ENCODE measurements around the gene AKT1S1.
A peak's percentile ranks its signal among the peaks of the same experiment; 100 is the strongest.

Gene AKT1S1

GRCh38 chr19:49858088-49858985, 18.8 kb downstream of the AKT1S1 start:
- H3K36me3 Mint-ChIP-seq (ENCODE audit: low read depth): peaks cover 19% of the 10 kb centered on the region
- H3K4me3 Mint-ChIP-seq: no peak overlapping the region
- DNase-seq (no peak), ATAC-seq (no peak)
- H3K27me3 Mint-ChIP-seq: no peaks in the 10 kb centered on the region
- H3K4me1 Mint-ChIP-seq: peaks cover 5% of the 10 kb centered on the region
- H3K27ac Mint-ChIP-seq: no peak overlapping the region
- H3K9me3 Mint-ChIP-seq: no peaks in the 10 kb centered on the region

GRCh38 chr19:49857838-49858087, 19.4 kb downstream of the AKT1S1 start:
- ATAC-seq (no peak), DNase-seq (no peak)
- Mint-ChIP-seq H3K27me3 (no peaks in the 10 kb centered on the region), H3K9me3 (no peaks in the 10 kb centered on the region), H3K4me3 (no peak overlapping the region), H3K36me3 (ENCODE audit: low read depth) (peaks cover 18% of the 10 kb centered on the region), H3K4me1 (peaks cover 11% of the 10 kb centered on the region), H3K27ac (no peak overlapping the region)

- Mint-ChIP-seq H3K9me3 (no peaks in the 10 kb centered on the region), H3K4me3 (no peak overlapping the region), H3K36me3 (ENCODE audit: low read depth) (peaks cover 22% of the 10 kb centered on the region), H3K27me3 (no peaks in the 10 kb centered on the region), H3K4me1 (peaks cover 16% of the 10 kb centered on the region), H3K27ac (no peak overlapping the region)
- DNase-seq: no peak
- ATAC-seq: no peak
Measured at GRCh38 chr19:49857061-49857837, 19.9 kb downstream of the AKT1S1 start.

GRCh38 chr19:49856574-49857021, 20.6 kb downstream of the AKT1S1 start:
- Mint-ChIP-seq H3K27ac (no peak overlapping the region), H3K4me1 (peaks cover 21% of the 10 kb centered on the region), H3K36me3 (ENCODE audit: low read depth) (peaks cover 19% of the 10 kb centered on the region), H3K27me3 (no peaks in the 10 kb centered on the region), H3K9me3 (no peaks in the 10 kb centered on the region), H3K4me3 (no peak overlapping the region)
- ATAC-seq (no peak), DNase-seq (no peak)

- H3K36me3 Mint-ChIP-seq (ENCODE audit: low read depth): peaks cover 19% of the 10 kb centered on the region
- no peaks in the 10 kb centered on the region for H3K9me3 Mint-ChIP-seq
- H3K27me3 Mint-ChIP-seq: no peaks in the 10 kb centered on the region
- no peak for DNase-seq
- H3K4me1 Mint-ChIP-seq: peaks cover 21% of the 10 kb centered on the region
- no peak overlapping the region for H3K4me3 Mint-ChIP-seq
- H3K27ac Mint-ChIP-seq: peak overlapping the region; percentile 22
- ATAC-seq: no peak
Measured at GRCh38 chr19:49855676-49856573, 21.2 kb downstream of the AKT1S1 start.

GRCh38 chr19:49855277-49855675, 21.9 kb downstream of the AKT1S1 start:
- Mint-ChIP-seq H3K27ac (peak overlapping the region; percentile 22), H3K27me3 (no peaks in the 10 kb centered on the region), H3K4me3 (no peak overlapping the region), H3K9me3 (no peaks in the 10 kb centered on the region), H3K36me3 (ENCODE audit: low read depth) (peaks cover 18% of the 10 kb centered on the region), H3K4me1 (peaks cover 26% of the 10 kb centered on the region)
- DNase-seq: no peak
- no peak for ATAC-seq

GRCh38 chr19:49854378-49855263, 22.5 kb downstream of the AKT1S1 start:
- Mint-ChIP-seq H3K36me3 (ENCODE audit: low read depth) (peaks cover 15% of the 10 kb centered on the region), H3K4me3 (no peak overlapping the region), H3K27ac (no peak overlapping the region), H3K9me3 (peaks cover 5% of the 10 kb centered on the region), H3K27me3 (no peaks in the 10 kb centered on the region), H3K4me1 (peaks cover 32% of the 10 kb centered on the region)
- no peak for DNase-seq
- no peak for ATAC-seq

- DNase-seq: no peak
- H3K27me3 Mint-ChIP-seq: no peaks in the 10 kb centered on the region
- no peak overlapping the region for H3K4me3 Mint-ChIP-seq
- peaks cover 16% of the 10 kb centered on the region for H3K36me3 Mint-ChIP-seq (ENCODE audit: low read depth)
- H3K27ac Mint-ChIP-seq: no peak overlapping the region
- ATAC-seq: no peak
- peaks cover 9% of the 10 kb centered on the region for H3K9me3 Mint-ChIP-seq
- peaks cover 38% of the 10 kb centered on the region for H3K4me1 Mint-ChIP-seq
Measured at GRCh38 chr19:49853852-49854377, 23.2 kb downstream of the AKT1S1 start.

GRCh38 chr19:49852631-49853126, 24.5 kb downstream of the AKT1S1 start:
- ATAC-seq: no peak
- no peak for DNase-seq

GRCh38 chr19:49851456-49852259, 25.5 kb downstream of the AKT1S1 start:
- peak overlapping the region; percentile 75 for H3K27ac Mint-ChIP-seq
- H3K36me3 Mint-ChIP-seq (ENCODE audit: low read depth): peaks cover 12% of the 10 kb centered on the region
- peaks cover 9% of the 10 kb centered on the region for H3K9me3 Mint-ChIP-seq
- H3K4me1 Mint-ChIP-seq: peaks cover 49% of the 10 kb centered on the region
- no peak for ATAC-seq
- H3K4me3 Mint-ChIP-seq: peak overlapping the region; percentile 79
- no peak for DNase-seq
- no peaks in the 10 kb centered on the region for H3K27me3 Mint-ChIP-seq

More at GRCh38 chr19:49852631-49853126, 24.5 kb downstream of the AKT1S1 start:
- peaks cover 15% of the 10 kb centered on the region for H3K36me3 Mint-ChIP-seq (ENCODE audit: low read depth)
- H3K27ac Mint-ChIP-seq: peak overlapping the region; percentile 75
- peaks cover 9% of the 10 kb centered on the region for H3K9me3 Mint-ChIP-seq
- H3K27me3 Mint-ChIP-seq: no peaks in the 10 kb centered on the region
- H3K4me3 Mint-ChIP-seq: peak overlapping the region; percentile 79
- peaks cover 49% of the 10 kb centered on the region for H3K4me1 Mint-ChIP-seq

GRCh38 chr19:49850487-49851342, 26.4 kb downstream of the AKT1S1 start, which contains the start of gene PTOV1:
Gene PTOV1, plus strand, starts transcription at chr19:49851159.
- H3K36me3 Mint-ChIP-seq (ENCODE audit: low read depth): peaks cover 12% of the 10 kb centered on the region
- peak within 1 kb of the TSS; percentile 89 for H3K27ac Mint-ChIP-seq
- H3K9me3 Mint-ChIP-seq: peaks cover 9% of the 10 kb centered on the region
- no peaks in the 10 kb centered on the region for H3K27me3 Mint-ChIP-seq
- H3K4me3 Mint-ChIP-seq: peak within 1 kb of the TSS; percentile 84
- DNase-seq: peak; percentile 93
- peaks cover 49% of the 10 kb centered on the region for H3K4me1 Mint-ChIP-seq
- peak; percentile 81 for ATAC-seq

- H3K9me3 Mint-ChIP-seq: peaks cover 9% of the 10 kb centered on the region
- H3K4me1 Mint-ChIP-seq: peaks cover 49% of the 10 kb centered on the region
- H3K4me3 Mint-ChIP-seq: peak overlapping the region; percentile 84
- H3K27me3 Mint-ChIP-seq: no peaks in the 10 kb centered on the region
- DNase-seq (no peak), ATAC-seq (no peak)
- peaks cover 7% of the 10 kb centered on the region for H3K36me3 Mint-ChIP-seq (ENCODE audit: low read depth)
- H3K27ac Mint-ChIP-seq: no peak overlapping the region
Measured at GRCh38 chr19:49850221-49850486, 27.0 kb downstream of the AKT1S1 start.
